Stimulated activated CD4-positive, alpha-beta T cell treated with anti-CD3 and anti-CD28 coated beads, Interleukin-2, amount 100 ng/mL, for 4 hours (primary cell): ENCODE results near the gene SLC29A2.

Experiments
- DNase-seq: peaks from one replicate; pipeline ENCODE4 v3.0.0-alpha.2; 2020; ENCODE audit warnings: low read depth

The SLC29A2 gene

GRCh38 chr11:66317723-66318599 is 53.6 kb downstream of the SLC29A2 start:
- DNase-seq, result no peak

DNA sequence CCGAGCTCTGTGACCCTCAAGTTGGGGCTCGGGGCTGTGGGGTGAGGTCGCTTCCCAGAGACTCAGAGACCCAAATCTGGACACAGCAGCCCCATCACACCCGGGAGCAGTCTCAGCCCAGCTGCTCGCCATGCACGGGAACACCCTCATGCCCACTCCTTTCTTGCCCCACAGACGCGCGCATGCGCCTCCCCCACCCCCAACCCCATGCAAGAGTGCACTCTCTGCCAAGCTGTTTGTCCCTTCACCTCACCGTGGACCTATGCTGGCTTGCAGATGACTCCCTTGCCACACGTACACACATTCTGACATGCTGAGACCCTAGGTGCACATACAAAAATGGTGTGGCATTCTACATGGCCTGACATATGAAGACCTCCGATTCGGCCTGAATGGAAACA is 54.2 kb downstream of the SLC29A2 start:
- DNase-seq, result no peak

DNA sequence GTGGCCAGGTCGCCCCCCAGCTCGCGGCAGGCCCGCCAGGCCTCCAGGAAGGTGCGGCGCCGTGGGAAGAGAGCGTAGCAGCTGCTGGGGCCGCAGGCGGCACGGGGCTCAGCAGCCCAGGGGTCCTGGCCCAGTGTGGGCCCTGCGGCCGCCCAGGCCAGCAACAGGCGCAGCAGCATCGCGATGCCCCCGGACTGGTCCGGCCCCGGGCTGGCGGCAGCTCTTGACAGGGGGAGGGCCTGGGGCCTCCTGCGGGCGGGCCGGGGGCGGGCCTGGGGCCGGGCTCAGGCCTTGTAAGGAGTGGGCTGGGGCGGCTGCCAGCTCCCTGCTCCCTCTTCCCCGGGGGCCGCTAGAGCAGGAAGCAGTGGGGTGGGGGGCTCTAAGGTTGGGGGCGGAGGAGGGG is 54.7 kb downstream of the SLC29A2 start, which contains the start of gene CD248:
Gene CD248, minus strand, starts transcription at position 196 of the 403 bp plus-strand sequence. Its CDS starts 17 bp downstream, at position 179.
- no peak for DNase-seq

DNA sequence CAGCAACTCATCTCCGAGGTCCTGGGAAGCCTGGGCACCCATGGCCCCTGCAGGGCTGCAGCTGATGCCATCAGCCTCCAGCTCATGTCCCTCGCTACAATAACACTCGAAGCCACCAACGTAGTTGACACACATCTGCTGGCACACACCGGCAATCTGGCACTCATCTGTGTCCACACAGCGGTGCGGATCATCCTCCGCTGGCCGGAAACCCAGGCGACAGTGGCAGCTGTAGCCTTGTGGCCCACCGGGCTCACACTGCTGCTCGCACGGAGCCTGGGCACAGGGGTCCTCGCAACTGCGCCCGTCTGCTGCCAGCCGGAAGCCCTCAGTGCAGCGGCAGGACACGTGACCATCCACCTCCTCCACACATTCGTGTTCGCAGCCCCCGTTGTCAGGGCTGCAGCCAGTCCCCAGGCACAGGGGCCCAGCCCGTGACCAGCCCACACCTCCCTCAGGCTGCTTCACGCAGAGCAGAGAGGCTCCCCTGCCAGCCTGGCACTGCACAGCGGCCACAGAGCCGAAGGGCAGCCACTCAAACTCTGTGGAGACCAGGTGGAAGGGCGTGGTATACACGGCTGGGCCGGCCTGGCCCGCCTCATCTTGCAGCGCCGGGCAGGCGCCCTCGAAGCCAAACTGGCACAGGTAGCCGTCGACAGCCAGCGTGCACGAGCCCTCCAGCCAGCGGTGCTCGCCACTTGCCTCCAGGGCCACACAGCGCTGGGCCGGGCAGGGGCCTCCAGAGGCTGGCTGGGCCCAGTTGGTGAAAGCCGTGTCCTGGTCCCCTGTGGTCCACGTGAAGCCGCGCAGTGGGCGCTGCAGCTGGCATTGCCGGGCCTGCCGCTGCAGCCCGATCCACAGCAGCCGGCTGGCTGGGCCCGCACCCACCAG is 55.4 kb downstream of the SLC29A2 start:
- DNase-seq, result no peak

- no peak for DNase-seq
Measured at GRCh38 chr11:66315498-66315885, 56.1 kb downstream of the SLC29A2 start.

GRCh38 chr11:66314561-66315497 is 56.7 kb downstream of the SLC29A2 start:
- DNase-seq, result no peak

GRCh38 chr11:66314186-66314501 is 57.4 kb downstream of the SLC29A2 start:
- DNase-seq, result no peak

DNA sequence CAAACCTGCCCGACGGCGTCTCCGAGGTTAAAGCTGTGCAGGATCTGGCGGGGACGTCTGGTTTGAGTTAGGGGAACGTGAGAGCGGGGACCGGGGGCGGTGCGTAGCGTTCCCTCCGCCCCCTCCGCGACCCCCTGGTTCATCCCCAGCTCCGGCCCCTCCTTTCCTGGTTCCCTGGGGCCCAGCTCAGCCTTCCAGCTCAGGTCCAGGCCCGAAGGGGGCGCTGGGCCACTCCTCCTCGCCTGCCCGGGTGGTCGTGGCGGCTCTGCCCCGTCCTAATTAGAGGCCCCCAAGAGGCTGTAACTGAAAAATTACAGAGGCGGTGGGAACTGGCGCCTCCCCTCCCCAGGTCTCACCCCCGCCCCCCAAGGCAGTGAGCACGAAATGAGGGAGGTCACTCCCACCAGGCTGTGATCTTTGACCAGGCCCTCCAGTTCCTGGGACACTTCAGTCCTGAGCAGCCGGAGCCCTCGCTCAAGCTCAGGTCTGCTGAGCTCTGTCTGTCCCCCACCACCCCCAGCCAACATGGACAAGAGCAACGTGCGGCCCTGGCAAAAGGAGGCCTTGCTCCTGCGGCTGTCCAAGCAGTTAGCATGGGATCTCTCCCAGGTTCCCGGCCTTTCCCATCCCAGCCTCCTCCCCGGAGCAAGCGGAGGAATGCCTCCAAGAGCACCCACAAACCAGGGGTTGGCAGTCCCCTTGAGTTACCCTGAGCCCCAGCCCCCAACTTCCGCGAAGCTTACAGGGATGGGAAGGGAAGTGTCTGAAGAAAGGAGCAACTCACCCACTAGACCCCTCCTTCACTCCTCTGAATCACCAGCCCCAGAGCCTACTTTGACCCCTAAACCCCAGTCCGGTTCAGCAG is 58.0 kb downstream of the SLC29A2 start:
- no peak for DNase-seq

DNA sequence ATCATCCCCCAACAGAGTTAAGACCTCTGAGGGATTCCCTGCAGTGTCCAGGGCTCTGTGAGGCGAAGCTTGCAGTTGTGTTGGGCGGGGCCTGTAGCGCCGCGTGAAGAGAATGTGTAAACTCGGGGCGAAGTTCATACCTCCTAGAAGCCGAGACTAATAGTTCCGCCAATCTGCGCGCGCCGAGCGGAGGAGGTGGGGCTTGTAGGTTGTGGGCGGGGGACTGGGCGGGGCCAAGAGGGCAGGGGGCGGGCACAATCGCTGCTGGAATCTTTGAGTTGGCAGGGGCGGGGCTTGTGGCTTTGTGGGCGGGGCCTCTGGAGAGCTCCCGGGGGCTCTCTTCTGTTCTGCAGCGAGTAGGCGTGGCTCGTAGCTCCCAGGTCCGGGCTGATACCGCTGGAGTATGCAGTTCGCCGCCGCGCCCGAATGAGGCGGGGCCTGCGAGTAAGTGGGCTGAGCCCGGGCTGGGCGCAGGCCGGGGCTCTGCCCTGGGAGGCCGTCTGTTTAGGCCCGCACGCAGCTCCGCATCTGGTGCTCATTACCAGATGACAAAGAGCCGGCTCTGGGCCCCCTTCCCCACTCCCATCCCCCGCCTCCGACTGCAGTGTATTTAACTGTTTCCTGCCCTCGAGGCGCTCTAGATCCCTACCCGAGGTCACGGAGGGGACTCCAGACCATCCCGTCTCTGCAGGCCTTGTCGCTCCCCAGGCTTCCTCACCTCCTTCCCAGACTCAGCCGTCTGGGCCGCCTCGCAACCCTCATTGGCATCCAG is 58.8 kb downstream of the SLC29A2 start:
- peak; percentile 95 for DNase-seq
